NCI-H1417 treated with DMSO at 0.1 percent for 48 hours (cell line): ENCODE results near the gene CASR.
"Not testable (repeated sequence)": the region's sequence is repeated elsewhere in the genome, so short reads cannot be mapped to it uniquely, and the experiment has no call there.

Experiments
- DNase-seq: peaks from one replicate; lab custom pipeline; 2025; lab: John Stamatoyannopoulos, UW

The CASR gene

DNA sequence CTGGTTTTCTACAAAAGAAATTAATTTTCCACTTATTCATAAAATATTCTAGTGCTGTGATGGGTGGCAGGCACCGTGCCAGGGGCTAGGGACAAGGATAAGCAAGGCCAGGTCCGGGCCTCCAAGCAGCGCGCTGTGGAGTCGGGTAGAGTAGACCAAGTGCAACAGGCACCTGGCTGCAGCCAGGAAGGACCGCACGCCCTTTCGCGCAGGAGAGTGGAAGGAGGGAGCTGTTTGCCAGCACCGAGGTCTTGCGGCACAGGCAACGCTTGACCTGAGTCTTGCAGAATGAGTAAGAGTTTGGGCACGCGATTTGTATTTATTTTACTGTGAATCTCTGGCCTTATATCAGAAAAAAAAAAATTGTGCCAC lies at the start of gene CASR:
TSS of gene CASR (plus strand) at position 148 of the 372 bp plus-strand sequence. CDS start 70,522 bp downstream, outside the sequence.
- DNase-seq: no peak

- no peak for DNase-seq
Measured at GRCh38 chr3:122146466-122146865, 37.0 kb upstream of the CASR start.

DNA sequence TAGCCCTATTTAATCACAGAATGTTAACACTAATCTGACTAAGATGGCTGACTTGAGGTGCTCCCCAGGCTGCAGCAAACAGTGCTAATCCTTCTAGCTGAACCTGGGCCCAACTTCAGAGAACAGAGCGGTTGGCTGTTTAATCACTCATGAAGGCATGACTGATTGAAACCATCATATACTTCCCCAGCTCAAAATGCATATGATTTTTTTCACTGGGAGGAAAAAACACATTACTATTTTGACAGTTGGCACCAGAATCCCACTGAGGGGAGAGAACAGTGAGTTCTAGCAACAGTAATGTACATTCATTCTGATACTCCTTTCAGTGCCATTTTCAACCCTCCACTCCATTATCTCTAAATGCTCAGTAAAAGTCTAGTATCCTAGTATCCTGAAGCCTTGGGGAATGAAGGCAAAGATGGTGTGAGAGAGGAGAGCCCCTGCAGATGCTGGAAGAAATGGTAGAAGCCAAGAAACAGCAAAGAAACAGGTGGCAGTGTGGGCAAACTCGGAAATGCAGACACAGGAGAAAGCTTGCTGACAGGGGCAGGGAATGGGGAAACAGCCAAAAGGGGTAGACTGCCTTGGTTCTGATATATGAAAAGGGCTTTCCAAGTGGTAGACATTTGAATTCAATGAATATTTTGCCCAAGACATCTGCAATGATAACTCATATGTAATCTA lies 34.4 kb upstream of the CASR start:
- no peak for DNase-seq

- no peak for DNase-seq
Measured at GRCh38 chr3:122151480-122151879, 32.0 kb upstream of the CASR start.

GRCh38 chr3:122164983-122165382 lies 18.5 kb upstream of the CASR start:
- not testable (repeated sequence) for DNase-seq

GRCh38 chr3:122167630-122168029 lies 15.8 kb upstream of the CASR start:
- no peak for DNase-seq

DNA sequence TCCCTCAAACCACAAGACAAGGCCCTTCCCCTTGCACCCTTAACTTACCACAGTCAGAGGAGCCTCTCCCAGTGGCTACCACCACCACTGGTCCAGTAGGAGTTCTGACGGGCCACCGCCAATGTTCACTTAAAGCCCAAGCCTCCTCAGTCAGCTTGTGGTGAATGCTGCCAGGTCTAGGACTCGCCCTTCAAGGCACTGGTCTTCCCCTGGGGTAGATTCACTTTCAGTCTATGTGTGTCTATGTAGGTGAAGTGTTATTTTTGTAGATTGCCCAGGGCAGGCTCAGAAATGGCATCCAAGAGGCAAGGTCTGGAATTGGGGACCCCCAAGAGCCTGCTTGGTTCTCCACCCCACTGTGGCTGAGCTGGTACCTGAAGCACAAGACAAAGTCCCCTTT lies 15.4 kb upstream of the CASR start:
- no peak for DNase-seq

DNA sequence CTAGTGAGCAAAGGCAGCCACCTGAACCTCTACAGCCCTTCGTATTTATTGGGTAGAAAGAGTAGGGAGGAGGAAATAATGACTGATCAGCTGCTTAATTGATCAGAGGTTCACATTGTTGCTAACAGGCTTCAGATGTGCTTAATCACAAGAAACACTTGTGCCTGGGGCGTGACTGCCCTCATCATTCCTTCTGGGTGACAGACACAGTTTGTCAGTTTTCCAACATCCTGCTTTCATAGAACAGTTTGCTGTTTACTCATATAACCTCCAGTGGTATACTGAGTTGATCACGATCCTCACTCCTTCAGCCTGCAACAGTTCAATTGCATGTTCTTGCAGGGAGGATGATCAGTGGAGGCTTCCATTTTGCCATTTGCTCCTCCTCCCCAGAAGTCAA lies 13.6 kb upstream of the CASR start:
- DNase-seq: no peak

DNA sequence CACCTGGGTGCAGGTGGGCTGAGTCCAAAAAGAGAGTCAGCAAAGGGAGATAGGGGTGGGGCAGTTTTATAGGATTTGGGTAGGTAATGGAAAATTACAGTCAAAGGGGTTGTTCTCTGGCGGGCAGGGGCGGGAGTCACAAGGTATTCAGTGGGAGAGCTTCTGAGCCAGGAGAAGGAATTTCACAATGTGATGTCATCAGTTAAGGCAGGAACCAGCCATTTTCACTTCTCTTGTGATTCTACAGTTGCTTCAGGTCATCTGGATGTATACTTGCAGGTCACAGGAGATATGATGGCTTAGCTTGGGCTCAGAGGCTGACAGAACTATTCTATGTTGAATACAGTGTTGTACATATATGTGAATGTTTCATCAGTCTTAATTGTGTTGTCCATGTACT lies 12.1 kb upstream of the CASR start:
- not testable (repeated sequence) for DNase-seq

GRCh38 chr3:122178711-122179110 lies 4.8 kb upstream of the CASR start:
- DNase-seq: no peak

GRCh38 chr3:122183893-122184590 lies 574 bp downstream of the CASR start:
- DNase-seq: no peak

- DNase-seq: no peak
Measured at GRCh38 chr3:122184591-122184929, 1.1 kb downstream of the CASR start.

DNA sequence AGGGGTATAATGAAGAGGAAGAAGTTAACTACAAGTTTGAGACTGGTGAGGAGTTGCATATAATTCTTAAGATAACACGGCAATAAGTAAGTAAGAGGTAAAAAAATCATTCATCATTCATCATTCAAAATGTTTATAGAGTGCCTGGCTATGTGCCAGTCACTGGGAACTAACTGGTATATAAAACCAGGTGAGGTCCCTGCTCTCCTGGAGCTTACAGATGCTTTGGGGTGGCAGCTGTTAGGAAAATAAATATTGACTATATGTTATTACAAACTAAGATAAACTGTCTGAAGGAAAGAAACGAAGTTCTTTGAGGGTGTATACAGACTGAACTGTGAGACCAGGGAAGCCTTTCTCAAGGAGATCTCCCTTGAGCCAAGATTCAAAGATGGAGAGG lies 2.9 kb downstream of the CASR start:
- DNase-seq: no peak

DNA sequence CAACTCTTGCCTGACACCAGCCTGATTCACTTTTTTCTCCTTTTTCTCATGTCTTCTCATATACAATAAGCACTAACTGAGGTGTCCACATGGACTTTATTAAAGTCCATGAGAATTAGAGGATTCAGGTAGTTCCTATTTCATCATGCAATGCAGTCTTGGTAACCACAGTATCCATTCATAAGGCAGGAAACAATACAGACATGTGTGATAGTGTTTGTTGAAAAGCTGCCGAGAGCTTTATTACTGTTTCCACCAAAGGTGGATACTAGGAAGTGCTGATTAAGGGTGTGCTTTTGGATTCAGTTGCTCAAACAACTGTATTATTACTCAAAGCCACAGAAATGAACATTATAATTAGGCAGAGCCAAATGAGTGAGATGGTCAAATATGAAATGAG lies 5.3 kb downstream of the CASR start:
- DNase-seq: no peak

- DNase-seq: no peak
Measured at GRCh38 chr3:122189357-122189756, 5.9 kb downstream of the CASR start.

GRCh38 chr3:122190525-122190924 lies 7.1 kb downstream of the CASR start:
- DNase-seq: no peak

DNA sequence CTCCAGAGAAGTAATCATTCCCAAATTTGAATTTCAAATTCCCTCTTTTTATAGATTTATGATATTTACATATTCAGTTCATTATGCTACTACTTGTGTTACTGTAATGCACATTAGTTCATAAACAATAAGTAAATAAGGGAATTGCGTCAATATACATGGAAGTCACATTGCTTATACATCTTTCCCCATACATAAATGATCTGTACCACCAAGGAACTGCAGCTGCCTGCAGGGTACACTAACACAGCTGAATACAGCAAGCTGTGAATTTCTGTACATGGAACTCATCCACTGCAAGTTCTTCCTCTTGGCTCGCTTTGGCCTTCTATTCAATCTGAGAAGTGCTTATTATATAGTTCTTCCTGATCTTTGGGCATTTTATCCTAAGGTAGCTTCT lies 15.5 kb downstream of the CASR start:
- DNase-seq: no peak

DNA sequence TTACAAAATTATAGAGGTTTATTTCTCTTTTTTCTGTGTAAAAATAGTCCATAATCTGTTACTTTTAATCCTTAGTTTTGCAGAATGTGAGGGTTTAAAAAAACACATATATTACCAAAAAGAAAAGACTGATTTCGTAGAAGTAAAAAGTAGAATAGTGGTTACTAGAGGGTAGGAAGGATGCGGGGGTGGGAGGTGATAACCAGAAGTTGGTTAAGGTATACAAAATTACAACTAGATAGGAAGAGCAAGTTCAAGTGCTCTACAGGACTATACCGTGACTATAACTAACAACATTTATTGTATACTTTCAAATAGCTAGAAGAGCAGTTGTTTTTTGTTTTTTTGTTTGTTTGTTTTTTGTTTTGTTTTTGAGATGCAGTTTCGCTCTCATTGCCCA lies 16.1 kb downstream of the CASR start:
- no peak for DNase-seq

DNA sequence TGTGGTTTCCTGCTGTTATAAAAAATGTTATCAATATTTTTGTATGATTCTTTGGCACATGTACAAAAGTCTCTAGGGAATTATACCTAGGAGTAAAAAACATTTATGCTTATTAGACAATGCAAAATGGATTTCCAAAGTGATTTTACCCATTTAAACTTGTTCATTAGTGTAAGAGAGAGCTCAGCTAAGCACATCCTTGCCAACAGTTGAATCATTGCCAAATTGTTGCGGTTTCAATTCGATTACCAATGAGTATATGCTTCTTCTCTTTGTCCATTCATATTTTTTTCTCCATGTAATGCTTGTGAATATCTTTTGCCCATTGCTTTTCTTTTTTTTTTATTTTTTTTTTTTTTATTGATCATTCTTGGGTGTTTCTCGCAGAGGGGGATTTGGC lies 17.2 kb downstream of the CASR start:
- DNase-seq: no peak

DNA sequence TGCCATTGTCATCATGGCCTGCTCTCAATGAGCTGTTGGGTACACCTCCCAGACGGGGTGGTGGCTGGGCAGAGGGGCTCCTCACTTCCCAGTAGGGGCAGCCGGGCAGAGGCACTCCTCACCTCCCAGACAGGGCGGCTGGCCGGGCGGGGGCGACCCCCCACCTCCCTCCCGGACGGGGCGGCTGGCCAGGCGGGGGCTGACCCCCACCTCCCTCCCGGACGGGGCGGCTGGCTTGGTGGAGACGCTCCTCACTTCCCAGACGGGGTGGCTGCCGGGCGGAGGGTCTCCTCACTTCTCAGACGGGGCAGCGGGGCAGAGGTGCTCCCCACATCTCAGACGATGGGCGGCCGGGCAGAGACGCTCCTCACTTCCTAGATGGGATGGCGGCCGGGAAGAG lies 18.0 kb downstream of the CASR start:
- DNase-seq: not testable (repeated sequence)

DNA sequence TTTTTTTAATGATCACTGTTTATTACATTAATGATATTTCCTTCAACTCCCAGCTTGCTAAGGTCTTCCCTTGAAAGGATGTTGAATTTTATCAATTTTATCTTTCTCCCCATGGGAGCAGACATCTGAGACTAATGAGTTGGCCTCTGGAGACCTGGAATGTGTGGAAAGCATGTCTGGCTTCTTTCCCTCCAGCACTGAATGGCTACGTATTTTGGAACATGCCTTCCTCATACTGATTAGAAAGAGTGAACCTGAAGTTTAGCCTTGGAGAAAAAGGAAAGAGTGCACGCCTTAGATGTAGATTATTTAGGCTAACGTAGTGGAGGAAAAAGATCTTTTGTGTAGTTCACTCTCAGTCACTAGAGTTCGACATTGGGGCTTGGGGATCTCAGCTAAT lies 25.1 kb downstream of the CASR start:
- no peak for DNase-seq

DNA sequence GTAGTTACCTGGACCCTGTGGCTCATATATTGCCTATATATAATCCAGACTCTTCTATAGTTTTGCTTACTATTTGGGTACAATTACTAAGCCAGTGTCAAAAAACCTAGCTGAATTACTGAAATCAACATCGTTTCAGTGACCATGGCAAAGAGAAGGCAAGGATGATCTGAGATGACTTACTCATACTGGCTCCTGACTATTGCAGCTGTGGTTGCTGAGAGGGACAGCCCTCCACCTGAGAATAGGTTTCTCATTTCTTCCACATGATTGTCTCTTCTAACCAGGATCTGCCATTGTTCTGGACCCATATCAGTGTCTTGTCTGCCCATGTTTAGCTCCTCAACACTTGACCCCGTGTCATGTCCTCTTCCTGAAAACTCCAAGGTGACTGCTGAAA lies 30.2 kb downstream of the CASR start:
- DNase-seq: no peak

- no peak for DNase-seq
Measured at GRCh38 chr3:122214711-122215110, 31.2 kb downstream of the CASR start.
